GM12875 (cell line): ENCODE data around the gene NECTIN2.

Experiments used
- H3K4me3 ChIP-seq: one replicate; pipeline ENCODE4 v1.5.1; 2011; ENCODE audit warnings: low read depth, low read length, control low read depth
- CTCF ChIP-seq: IDR thresholded peaks from 2 replicates; pipeline ENCODE4 v1.5.1; 2011; ENCODE audit warnings: low read depth, mild to moderate bottlenecking, control low read depth, inconsistent platforms, low read length, moderate library complexity, borderline replicate concordance; ENCODE audit not compliant: insufficient read depth

The NECTIN2 gene

GRCh38 chr19:44869733-44870470, 23.8 kb downstream of the NECTIN2 start:
- TF ChIP-seq CTCF: no peak
- no peak overlapping the region for H3K4me3 ChIP-seq

DNA sequence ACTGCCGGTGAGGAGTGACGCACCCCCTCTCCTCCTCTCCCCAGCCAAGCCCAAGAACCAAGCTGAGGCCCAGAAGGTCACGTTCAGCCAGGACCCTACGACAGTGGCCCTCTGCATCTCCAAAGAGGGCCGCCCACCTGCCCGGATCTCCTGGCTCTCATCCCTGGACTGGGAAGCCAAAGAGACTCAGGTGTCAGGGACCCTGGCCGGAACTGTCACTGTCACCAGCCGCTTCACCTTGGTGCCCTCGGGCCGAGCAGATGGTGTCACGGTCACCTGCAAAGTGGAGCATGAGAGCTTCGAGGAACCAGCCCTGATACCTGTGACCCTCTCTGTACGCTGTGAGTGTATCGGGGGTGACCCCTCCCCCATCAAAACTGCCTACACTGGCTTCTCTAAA, 25.7 kb downstream of the NECTIN2 start:
- TF ChIP-seq CTCF: no peak

GRCh38 chr19:44872661-44873060, 26.6 kb downstream of the NECTIN2 start:
- H3K4me3 ChIP-seq: no peak overlapping the region
- TF ChIP-seq CTCF: no peak

More for the DNA sequence above, 25.7 kb downstream of the NECTIN2 start:
- no peak overlapping the region for H3K4me3 ChIP-seq

GRCh38 chr19:44874317-44874716, 28.2 kb downstream of the NECTIN2 start:
- no peak overlapping the region for H3K4me3 ChIP-seq
- no peak for TF ChIP-seq CTCF

GRCh38 chr19:44875666-44876451, 29.8 kb downstream of the NECTIN2 start:
- TF ChIP-seq CTCF: no peak
- H3K4me3 ChIP-seq: no peak overlapping the region

- no peak for TF ChIP-seq CTCF
- H3K4me3 ChIP-seq: no peak overlapping the region
Measured at GRCh38 chr19:44876930-44877535, 30.9 kb downstream of the NECTIN2 start.
